Endothelial cell of umbilical vein (primary cell): ENCODE results near the gene SLC22A4. TPM values are rescaled to one million over a fixed set of nuclear protein-coding genes. Genes with fewer than 3 reads are reported as not detected.

ENCODE experiments used
- BruUV-seq: library from RNA; stranded (reverse); fragments of 400-500 nt; replicated peaks from 2 replicates; lab custom pipeline; 2021; lab: Mats Ljungman, UMichigan
- CTCF ChIA-PET: fragments of 300-600, 350-600 bp; sonication (Branson Sonifier 250); formaldehyde crosslinking; loops from one replicate; lab custom pipeline; 2021; ENCODE audit warnings: antibody characterized with exemption, inconsistent platforms; lab: Charles Lee
- POLR2A ChIA-PET: fragments of 300-600, 350-600 bp; sonication (Branson Sonifier 250); formaldehyde crosslinking; loops from one replicate; lab custom pipeline; 2021; ENCODE audit warnings: antibody characterized with exemption, inconsistent platforms; lab: Charles Lee
- DNase-seq: peaks from one replicate; pipeline ENCODE4 v3.0.0-alpha.2; 2011; ENCODE audit warnings: low read depth, low spot score
- FAIRE-seq: peaks from 2 replicates; lab custom pipeline; 2011; peaks lifted over from hg19 to GRCh38; lab: Jason Lieb, UNC
- H2AFZ ChIP-seq: 2 replicates; pipeline ENCODE4 v1.6.0; 2012; ENCODE audit warnings: low read depth, low read length, control low read depth, inconsistent platforms
- H3K27ac ChIP-seq: 2 replicates; pipeline ENCODE4 v1.5.1; 2011; ENCODE audit warnings: low read depth, mild to moderate bottlenecking, control low read depth, low read length, moderate library complexity; ENCODE audit not compliant: insufficient read depth
- H3K27me3 ChIP-seq, 2 experiments: 2 replicates each; pipeline versions ENCODE4 v1.6.0 to v1.6.1; 2011; ENCODE audit warnings: low read length in 2 of 2, mixed read lengths in 1 of 2; ENCODE audit not compliant: control insufficient read depth in 2 of 2, insufficient read depth in 2 of 2
- H3K36me3 ChIP-seq, 2 experiments: 2 replicates in 1 of 2; 3 replicates in 1 of 2; pipeline ENCODE4 v1.5.1; 2011; ENCODE audit warnings: low read length in 2 of 2, mild to moderate bottlenecking in 1 of 2, moderate library complexity in 1 of 2; ENCODE audit not compliant: control insufficient read depth in 2 of 2, insufficient read depth in 2 of 2; ENCODE audit errors: extremely low read depth in 1 of 2
- H3K4me1 ChIP-seq: 3 replicates; pipeline ENCODE4 v1.5.1; 2011; ENCODE audit warnings: mild to moderate bottlenecking, low read length; ENCODE audit not compliant: control insufficient read depth, insufficient read depth; ENCODE audit errors: extremely low read depth
- H3K4me2 ChIP-seq: 2 replicates; pipeline ENCODE4 v1.6.1; 2011; ENCODE audit warnings: low read length, control low read depth, mixed read lengths; ENCODE audit not compliant: insufficient read depth
- H3K4me3 ChIP-seq, 3 experiments: fragments of 200-600 bp in 1 of 3; sonication (generic), shearing (Covaris generic) in 1 of 3; replicated peaks in 1 of 3; 2 replicates each; pipeline ENCODE4 v1.5.1; 2011 to 2016; ENCODE audit warnings: control low read depth in 3 of 3, low read length in 3 of 3, mild to moderate bottlenecking in 2 of 3, inconsistent platforms in 1 of 3, low read depth in 1 of 3, moderate library complexity in 1 of 3; ENCODE audit not compliant: insufficient read depth in 1 of 3
- H3K79me2 ChIP-seq: 2 replicates; pipeline ENCODE4 v1.6.0; 2012; ENCODE audit warnings: low read length, inconsistent platforms; ENCODE audit not compliant: control insufficient read depth, insufficient read depth
- H3K9ac ChIP-seq: replicated peaks from 2 replicates; pipeline ENCODE3; 2011; ENCODE audit warnings: low read length, control low read depth; ENCODE audit not compliant: insufficient read depth; ENCODE audit errors: extremely low read depth
- H3K9me1 ChIP-seq: replicated peaks from 3 replicates; pipeline ENCODE4 v1.6.0; 2011; ENCODE audit warnings: mild to moderate bottlenecking, low read length; ENCODE audit not compliant: control insufficient read depth, insufficient read depth; ENCODE audit errors: extremely low read depth
- H3K9me3 ChIP-seq: replicated peaks from 2 replicates; pipeline ENCODE4 v1.5.1; 2012; ENCODE audit warnings: low read length, inconsistent platforms; ENCODE audit not compliant: control insufficient read depth, insufficient read depth
- H4K20me1 ChIP-seq: replicated peaks from 2 replicates; pipeline ENCODE3; 2011; ENCODE audit warnings: mild to moderate bottlenecking, low read length; ENCODE audit not compliant: control insufficient read depth, insufficient read depth; ENCODE audit errors: extremely low read depth
- CTCF ChIP-seq, 2 donors: IDR thresholded peaks; 1 replicate in 1 of 2; 2 replicates in 1 of 2; pipeline ENCODE4 v1.5.1; 2011; ENCODE audit warnings: low read length in 2 of 2, mild to moderate bottlenecking in 2 of 2, moderate library complexity in 2 of 2, control low read depth in 1 of 2, inconsistent platforms in 1 of 2, low read depth in 1 of 2; ENCODE audit not compliant: insufficient read depth in 1 of 2; ENCODE audit errors: extremely low read depth in 1 of 2
- EZH2 ChIP-seq: IDR thresholded peaks from 2 replicates; pipeline ENCODE4 v1.6.1; 2012; ENCODE audit warnings: borderline replicate concordance, low read depth, mild to moderate bottlenecking, moderate library complexity, low read length, inconsistent platforms; ENCODE audit not compliant: severe bottlenecking
- FOS ChIP-seq: IDR thresholded peaks from 2 replicates; pipeline ENCODE4 v1.6.1; 2011; ENCODE audit warnings: mild to moderate bottlenecking, low read length, moderate library complexity, borderline replicate concordance; ENCODE audit not compliant: insufficient read depth
- GATA2 ChIP-seq: IDR thresholded peaks from 2 replicates; pipeline ENCODE4 v1.7.0; 2011; ENCODE audit warnings: low read depth, mild to moderate bottlenecking, moderate library complexity, mixed read lengths, low read length; ENCODE audit not compliant: insufficient read length, insufficient read depth
- JUN ChIP-seq: IDR thresholded peaks from 2 replicates; pipeline ENCODE4 v1.6.1; 2011; ENCODE audit warnings: borderline replicate concordance, low read depth; ENCODE audit not compliant: insufficient read length, insufficient read depth
- MAX ChIP-seq: IDR thresholded peaks from 2 replicates; pipeline ENCODE4 v1.6.1; 2011; ENCODE audit not compliant: insufficient read depth, insufficient read length
- MYC ChIP-seq: IDR thresholded peaks from one replicate; pipeline ENCODE4 v1.6.1; 2011; ENCODE audit warnings: mild to moderate bottlenecking, low read depth, low read length
- POLR2A ChIP-seq: IDR thresholded peaks from 2 replicates; pipeline ENCODE4 v1.6.1; 2012; ENCODE audit warnings: low read depth, mild to moderate bottlenecking, control low read depth, low read length
- POLR2AphosphoS5 ChIP-seq: IDR thresholded peaks from 2 replicates; pipeline ENCODE4 v1.6.1; 2012; ENCODE audit warnings: low read depth, mild to moderate bottlenecking, control low read depth, low read length, moderate library complexity; ENCODE audit not compliant: insufficient read depth
- dilution Hi-C: fragments of 300-500 bp; cut with MboI; formaldehyde crosslinking; loops from one replicate; pipeline ENCODE4 v1.15.0; 2019; ENCODE audit warnings: low sequenced_read_pairs; ENCODE audit not compliant: extremely low pct_ligation_motif_present
- intact Hi-C: fragments of 100-400 bp; cut with micrococcal nuclease; formaldehyde crosslinking; loops from one replicate; pipeline ENCODE4 v1.10.0; 2022
- polyA plus RNA-seq, 4 experiments: library from polyadenylated mRNA; depleted of rRNA in 3 of 4; stranded (reverse) in 3 of 4; unstranded in 1 of 4; fragments of >200 nt; gene quantifications; 2 replicates each; pipeline versions ENCODE4 v1.2.1 to v1.2.3, GENCODE V29; 2011 to 2012; ENCODE audit warnings: missing spikeins in 1 of 4
- total RNA-seq: library from RNA; stranded (reverse); gene quantifications from 2 replicates; pipeline ENCODE4 v1.2.3, GENCODE V29; 2021

Gene SLC22A4
- total and polyA plus RNA-seq, 2 donors (not counting 3 experiments of a cell fraction or from before 2014, with no cell fraction given) = 4.9 to 6.9 TPM

DNA sequence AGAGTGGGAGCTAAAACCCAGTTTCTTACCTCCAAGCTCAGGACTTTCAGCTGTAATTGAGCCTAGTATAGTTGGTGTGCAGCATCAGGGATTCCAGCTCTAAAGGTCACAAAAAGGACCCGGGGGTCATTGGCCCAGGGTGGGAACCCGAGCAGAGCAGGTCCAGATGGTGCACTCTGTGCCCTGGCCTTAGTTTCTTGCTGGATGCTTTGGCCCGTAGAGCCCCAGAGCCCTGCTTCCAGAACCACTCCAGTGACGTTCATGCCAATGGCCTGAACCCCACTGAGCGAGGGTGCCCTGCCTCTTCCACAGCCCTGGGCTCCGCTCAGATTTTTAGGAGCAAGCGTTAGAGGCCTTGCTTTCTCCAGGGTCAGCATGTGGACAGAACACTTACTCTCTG, 83.5 kb downstream of the SLC22A4 start:
- POLR2A ChIA-PET = no interaction called here

DNA sequence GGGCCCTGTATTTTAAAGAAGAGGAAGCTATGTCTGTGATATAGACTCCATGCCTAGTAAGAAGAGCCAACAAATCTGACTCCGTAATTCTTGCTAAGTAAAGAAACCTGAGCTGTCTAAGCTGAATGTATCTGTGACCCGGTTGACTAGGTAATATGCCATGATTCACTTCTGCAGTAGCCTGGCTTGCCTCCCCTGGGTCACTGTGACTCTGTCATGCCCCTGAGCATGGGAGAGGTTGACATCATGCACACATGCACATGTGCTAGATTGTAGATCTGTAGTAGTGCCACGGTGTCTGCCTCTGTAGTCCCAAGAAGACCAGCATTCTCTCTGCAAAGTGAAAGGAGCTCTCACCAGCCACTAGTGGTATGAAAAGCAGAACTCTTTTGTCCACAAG, 84.4 kb downstream of the SLC22A4 start:
- no peak overlapping the region for H3K4me2 ChIP-seq
- intact Hi-C loops = no loop called here
- no peak overlapping the region for H2AFZ ChIP-seq
- dilution Hi-C loops = no loop called here
- ChIA-PET CTCF (interaction anchor here (0.6 to 1.0 kb wide), 3 partner anchors 11 to 189 kb away, joined by 3 read pairs; no protein-coding TSS in a partner anchor), POLR2A (interaction anchor here (0.7 to 1.5 kb wide), 2 partner anchors 9 to 457 kb away, joined by 3 read pairs; partner anchors contain the start of gene SLC22A5)
- no peak overlapping the region for H3K27ac ChIP-seq
- DNase-seq (no peak), FAIRE-seq (no peak)
- H3K4me3 ChIP-seq = no peak overlapping the region
- no peaks in the 10 kb centered on the region for H3K9me1 ChIP-seq
- no peaks in the 10 kb centered on the region for H3K4me1 ChIP-seq
- no peaks in the 10 kb centered on the region for H3K27me3 ChIP-seq
- BruUV-seq = no TSS peak
- no peak overlapping the region for H3K9ac ChIP-seq
- H3K79me2 ChIP-seq = no peaks in the 10 kb centered on the region
- no peaks in the 10 kb centered on the region for H3K9me3 ChIP-seq
- H3K36me3 ChIP-seq = no peaks in the 10 kb centered on the region
- no peaks in the 10 kb centered on the region for H4K20me1 ChIP-seq
- TF ChIP-seq GATA2 (no peak), MYC (no peak), EZH2 (no peak), JUN (no peak), FOS (no peak), MAX (no peak), POLR2AphosphoS5 (no peak), POLR2A (no peak), CTCF (IDR thresholded peaks at IDR 0.05; ENCODE audit: extremely low read depth in 1 of 2, insufficient read depth in 1 of 2, low read depth in 1 of 2, low read length in 2 of 2) (no peak)

More for the DNA sequence above, 83.5 kb downstream of the SLC22A4 start:
- Histone ChIP-seq H3K79me2 (no peaks in the 10 kb centered on the region), H3K27me3 (no peaks in the 10 kb centered on the region), H3K4me1 (no peaks in the 10 kb centered on the region), H3K9ac (no peak overlapping the region), H2AFZ (no peak overlapping the region), H3K4me3 (no peak overlapping the region), H3K36me3 (no peaks in the 10 kb centered on the region), H3K4me2 (no peak overlapping the region), H3K9me3 (no peaks in the 10 kb centered on the region), H3K9me1 (no peaks in the 10 kb centered on the region), H3K27ac (no peak overlapping the region), H4K20me1 (no peaks in the 10 kb centered on the region)
- TF ChIP-seq EZH2 (no peak), GATA2 (no peak), FOS (no peak), JUN (no peak), MYC (no peak), MAX (no peak)
- intact Hi-C loops = no loop called here
- FAIRE-seq (no peak), DNase-seq (no peak)
- CTCF ChIA-PET = no interaction called here
- dilution Hi-C loops = no loop called here
- no TSS peak for BruUV-seq
